ENCODE data around the gene VSTM2L.

The VSTM2L gene

DNA sequence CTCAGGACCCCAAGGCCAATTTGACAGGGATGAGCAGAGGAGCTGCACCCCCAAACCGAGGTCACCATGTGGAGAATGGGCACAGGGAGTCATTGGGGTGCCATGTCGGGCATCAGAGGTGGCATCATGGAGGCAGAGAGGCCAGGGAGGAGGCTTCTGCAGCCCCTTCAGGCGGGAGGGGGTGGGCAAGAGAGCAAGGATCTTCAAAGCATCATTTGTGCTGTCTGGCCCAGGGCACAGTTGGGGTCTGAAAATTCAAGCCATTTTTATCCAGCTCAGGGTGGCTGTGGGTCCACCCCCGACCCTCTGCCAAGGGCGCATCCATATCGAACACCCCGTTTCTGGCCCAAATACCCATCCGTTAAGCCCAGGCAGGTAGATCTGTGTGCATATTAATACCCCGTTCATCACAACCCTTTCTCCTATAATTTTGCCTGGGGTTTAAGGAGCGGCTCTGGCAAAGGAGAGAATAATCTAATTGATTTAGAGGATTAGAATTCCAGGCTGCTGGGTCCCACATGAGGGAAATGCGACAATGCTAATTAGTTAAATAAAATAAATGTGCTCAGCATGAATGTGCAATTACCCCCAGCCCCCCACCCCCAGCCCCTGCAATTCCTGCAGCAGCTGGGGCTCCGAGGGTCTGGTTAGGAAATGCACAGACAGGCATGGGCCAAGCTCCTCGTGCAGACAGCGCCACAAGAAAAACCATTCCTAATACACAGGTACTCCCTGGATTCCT lies 31.9 kb downstream of the VSTM2L start:
- no peak for DNase-seq (ENCODE audit: low read depth)
- no peak overlapping the region for H3K4me3 ChIP-seq (ENCODE audit: low read depth, low read length)
- TF ChIP-seq, protein P1, sequence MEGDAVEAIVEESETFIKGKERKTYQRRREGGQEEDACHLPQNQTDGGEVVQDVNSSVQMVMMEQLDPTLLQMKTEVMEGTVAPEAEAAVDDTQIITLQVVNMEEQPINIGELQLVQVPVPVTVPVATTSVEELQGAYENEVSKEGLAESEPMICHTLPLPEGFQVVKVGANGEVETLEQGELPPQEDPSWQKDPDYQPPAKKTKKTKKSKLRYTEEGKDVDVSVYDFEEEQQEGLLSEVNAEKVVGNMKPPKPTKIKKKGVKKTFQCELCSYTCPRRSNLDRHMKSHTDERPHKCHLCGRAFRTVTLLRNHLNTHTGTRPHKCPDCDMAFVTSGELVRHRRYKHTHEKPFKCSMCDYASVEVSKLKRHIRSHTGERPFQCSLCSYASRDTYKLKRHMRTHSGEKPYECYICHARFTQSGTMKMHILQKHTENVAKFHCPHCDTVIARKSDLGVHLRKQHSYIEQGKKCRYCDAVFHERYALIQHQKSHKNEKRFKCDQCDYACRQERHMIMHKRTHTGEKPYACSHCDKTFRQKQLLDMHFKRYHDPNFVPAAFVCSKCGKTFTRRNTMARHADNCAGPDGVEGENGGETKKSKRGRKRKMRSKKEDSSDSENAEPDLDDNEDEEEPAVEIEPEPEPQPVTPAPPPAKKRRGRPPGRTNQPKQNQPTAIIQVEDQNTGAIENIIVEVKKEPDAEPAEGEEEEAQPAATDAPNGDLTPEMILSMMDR (conservative IDR thresholded peaks at IDR 0.05; ENCODE audit: low read depth, low read length): no peak

DNA sequence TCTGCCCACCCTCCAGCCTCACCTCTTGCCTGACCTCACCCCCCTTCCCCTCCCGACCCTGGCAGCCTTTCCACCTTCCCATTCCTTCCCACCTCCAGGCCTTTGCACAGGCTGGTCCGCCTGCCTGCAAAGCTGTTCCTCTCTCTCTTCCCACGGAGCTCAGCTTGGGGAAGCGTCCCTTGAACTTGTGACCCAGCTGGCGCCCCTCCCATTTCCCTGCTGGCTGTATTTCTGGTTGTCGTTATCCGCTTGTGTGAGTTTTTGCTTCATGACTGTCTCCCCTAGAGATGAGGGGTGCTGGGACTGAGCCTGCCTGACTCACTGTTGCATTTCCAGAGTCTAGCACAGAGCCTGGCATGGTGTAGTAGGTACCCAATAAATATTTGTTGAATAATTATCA lies 32.5 kb downstream of the VSTM2L start:
- TF ChIP-seq, protein P1 (conservative IDR thresholded peaks at IDR 0.05; ENCODE audit: low read depth, low read length): no peak
- DNase-seq (ENCODE audit: low read depth): peak; percentile 23
- H3K4me3 ChIP-seq (ENCODE audit: low read depth, low read length): no peak overlapping the region

DNA sequence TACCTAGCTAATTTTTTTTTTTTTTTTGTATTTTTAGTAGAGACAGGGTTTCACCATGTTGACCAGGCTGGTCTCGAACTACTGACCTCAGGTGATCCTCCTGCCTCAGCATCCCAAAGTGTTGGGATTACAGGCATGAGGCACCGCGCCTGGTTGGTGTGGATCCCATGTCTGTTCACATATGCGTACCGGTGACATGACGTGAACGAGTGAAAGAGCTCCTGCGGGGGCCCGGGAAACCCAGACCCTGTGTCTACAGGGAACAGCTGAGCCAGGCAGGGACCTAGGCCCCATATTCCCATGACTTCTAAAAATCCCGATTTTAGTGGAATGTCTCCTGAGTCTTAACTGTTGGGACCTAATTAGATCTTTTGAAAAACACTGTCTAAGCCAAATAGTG lies 33.1 kb downstream of the VSTM2L start:
- DNase-seq (ENCODE audit: low read depth): no peak
- TF ChIP-seq, protein P1 (conservative IDR thresholded peaks at IDR 0.05; ENCODE audit: low read depth, low read length): no peak
- H3K4me3 ChIP-seq (ENCODE audit: low read depth, low read length): no peak overlapping the region

DNA sequence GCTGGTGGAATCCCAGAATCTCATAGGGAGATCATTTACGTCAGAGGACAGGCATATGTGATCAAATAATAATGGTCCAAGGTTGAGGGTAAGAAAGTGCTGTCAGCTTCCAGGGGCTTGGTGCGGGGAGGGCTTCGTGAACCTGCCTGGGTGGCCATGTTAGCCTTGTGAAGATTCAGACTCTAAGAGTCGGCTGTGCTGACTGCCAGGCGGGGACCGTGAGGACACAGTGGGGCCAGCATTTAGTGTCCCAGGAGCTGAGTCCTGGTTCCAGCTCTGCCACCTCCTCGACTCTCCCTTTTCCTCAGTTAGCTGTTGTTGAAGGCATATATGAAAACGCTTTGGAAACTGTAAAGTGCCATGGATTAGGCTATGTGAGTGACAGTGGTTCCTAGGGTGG lies 33.5 kb downstream of the VSTM2L start:
- no peak for DNase-seq (ENCODE audit: low read depth)
- H3K4me3 ChIP-seq (ENCODE audit: low read depth, low read length): no peak overlapping the region
- TF ChIP-seq, protein P1 (conservative IDR thresholded peaks at IDR 0.05; ENCODE audit: low read depth, low read length): no peak

DNA sequence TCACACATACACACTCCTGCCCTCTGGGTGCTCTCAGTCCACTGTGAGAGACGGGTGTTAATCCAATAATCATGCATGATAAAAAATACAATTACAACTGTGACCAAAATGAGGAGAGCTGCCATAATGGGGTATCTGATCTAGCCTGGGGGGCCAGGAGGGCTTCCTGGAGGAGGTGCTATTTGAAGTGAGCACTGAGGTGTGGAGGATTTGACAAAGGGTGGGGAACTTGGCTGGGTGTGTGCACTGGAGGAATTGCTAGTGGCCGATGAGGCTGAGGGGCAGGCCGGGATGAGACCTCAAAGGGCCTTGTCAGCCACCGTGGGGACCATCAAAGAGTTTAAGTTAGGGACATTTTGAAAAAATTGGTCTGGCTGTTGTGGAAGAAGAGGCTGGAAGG lies 34.8 kb downstream of the VSTM2L start:
- no peak for DNase-seq (ENCODE audit: low read depth)
- TF ChIP-seq, protein P1 (conservative IDR thresholded peaks at IDR 0.05; ENCODE audit: low read depth, low read length): no peak
- no peak overlapping the region for H3K4me3 ChIP-seq (ENCODE audit: low read depth, low read length)

DNA sequence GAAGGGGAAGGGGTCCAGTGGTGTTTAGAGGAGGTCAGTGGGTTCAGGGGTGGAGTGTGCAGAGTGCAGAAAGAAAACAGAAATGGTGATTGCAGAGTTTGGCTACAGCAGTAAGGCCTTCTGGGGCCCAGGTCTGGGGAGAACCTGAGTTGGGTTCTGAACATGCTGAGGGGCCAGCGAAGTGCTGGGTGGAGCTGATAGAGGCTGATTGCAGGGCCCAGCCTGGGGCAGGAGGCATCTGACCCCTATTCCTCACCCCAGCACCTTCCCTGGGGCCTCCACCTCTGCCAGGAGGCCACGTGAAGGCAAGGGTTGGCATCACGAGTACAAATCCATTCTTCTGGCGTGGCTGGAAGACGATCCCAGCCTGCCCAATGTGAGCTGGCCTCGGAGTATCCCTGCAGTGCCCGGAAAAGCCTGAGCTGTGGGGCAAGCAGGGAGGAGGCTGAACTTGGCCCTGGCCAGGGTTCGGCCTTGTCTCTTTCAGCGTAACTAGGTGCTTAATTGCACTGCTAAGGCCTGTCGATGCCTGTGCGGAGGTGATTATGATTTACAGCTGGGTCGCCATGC lies 35.3 kb downstream of the VSTM2L start:
- no peak for DNase-seq (ENCODE audit: low read depth)
- TF ChIP-seq, protein P1 (conservative IDR thresholded peaks at IDR 0.05; ENCODE audit: low read depth, low read length): no peak
- no peak overlapping the region for H3K4me3 ChIP-seq (ENCODE audit: low read depth, low read length)

DNA sequence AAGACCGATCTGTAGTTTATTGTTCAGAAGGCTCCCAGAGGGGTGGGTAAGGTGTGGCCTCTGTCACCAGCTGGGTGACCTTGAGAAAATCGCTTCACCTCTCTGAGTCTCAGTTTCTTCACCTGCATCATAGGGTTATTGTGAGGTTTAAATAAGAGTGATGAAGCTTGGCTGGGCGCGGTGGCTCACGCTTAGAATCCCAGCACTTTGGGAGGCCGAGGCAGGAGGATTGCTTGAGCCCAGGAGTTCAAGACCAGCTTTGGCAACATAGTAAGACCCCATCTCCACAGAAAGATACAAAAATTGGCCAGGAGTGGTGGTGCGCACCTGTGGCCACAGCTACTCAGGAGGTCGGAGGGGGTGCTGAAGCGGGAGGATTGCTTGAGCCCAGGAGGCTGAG lies 36.0 kb downstream of the VSTM2L start:
- H3K4me3 ChIP-seq (ENCODE audit: low read depth, low read length): no peak overlapping the region
- TF ChIP-seq, protein P1 (conservative IDR thresholded peaks at IDR 0.05; ENCODE audit: low read depth, low read length): no peak

More for the DNA sequence above, 36.0 kb downstream of the VSTM2L start:
- DNase-seq (ENCODE audit: low read depth): no peak
